ENCODE results near the gene OR8B3. TPM values are rescaled to one million over a fixed set of nuclear protein-coding genes. Genes with fewer than 3 reads are reported as not detected.

The OR8B3 gene
- total RNA-seq, 2 donors from 2014 or later, result not detected

DNA sequence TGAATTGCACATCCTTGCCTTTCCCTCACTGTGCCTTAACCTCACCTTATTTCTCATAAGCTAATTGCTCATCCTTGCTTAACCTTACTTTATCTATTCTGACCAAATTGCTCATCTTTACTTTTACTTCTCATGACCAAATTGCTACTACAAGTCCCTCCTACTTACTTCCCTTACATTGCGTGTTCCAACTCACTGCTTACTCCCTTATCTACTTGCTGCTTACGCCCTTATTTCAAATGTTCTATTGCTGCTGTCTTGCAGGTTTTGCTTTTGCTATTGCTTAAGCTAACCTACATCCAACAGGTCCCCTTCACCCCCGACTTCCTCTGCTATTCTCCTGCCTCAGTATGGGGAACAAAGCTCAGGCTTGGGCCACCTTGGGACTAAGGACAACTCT, 22.5 kb downstream of the OR8B3 start:
- Histone ChIP-seq H3K4me1 (no peaks in the 10 kb centered on the region), H3K27me3 (no peaks in the 10 kb centered on the region), H3K9me3 (no peaks in the 10 kb centered on the region), H3K4me3 (no peak overlapping the region), H3K9ac (ENCODE audit: low read depth in 2 of 2, low read length in 2 of 2) (no peak overlapping the region), H3K27ac (no peak overlapping the region), H3K36me3 (no peaks in the 10 kb centered on the region)
- TF ChIP-seq, protein P1, sequence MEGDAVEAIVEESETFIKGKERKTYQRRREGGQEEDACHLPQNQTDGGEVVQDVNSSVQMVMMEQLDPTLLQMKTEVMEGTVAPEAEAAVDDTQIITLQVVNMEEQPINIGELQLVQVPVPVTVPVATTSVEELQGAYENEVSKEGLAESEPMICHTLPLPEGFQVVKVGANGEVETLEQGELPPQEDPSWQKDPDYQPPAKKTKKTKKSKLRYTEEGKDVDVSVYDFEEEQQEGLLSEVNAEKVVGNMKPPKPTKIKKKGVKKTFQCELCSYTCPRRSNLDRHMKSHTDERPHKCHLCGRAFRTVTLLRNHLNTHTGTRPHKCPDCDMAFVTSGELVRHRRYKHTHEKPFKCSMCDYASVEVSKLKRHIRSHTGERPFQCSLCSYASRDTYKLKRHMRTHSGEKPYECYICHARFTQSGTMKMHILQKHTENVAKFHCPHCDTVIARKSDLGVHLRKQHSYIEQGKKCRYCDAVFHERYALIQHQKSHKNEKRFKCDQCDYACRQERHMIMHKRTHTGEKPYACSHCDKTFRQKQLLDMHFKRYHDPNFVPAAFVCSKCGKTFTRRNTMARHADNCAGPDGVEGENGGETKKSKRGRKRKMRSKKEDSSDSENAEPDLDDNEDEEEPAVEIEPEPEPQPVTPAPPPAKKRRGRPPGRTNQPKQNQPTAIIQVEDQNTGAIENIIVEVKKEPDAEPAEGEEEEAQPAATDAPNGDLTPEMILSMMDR (IDR thresholded peaks at IDR 0.05), result no peak
- intact Hi-C loops (cut with DNase I), result no loop called here
- DNase-seq, result no peak

DNA sequence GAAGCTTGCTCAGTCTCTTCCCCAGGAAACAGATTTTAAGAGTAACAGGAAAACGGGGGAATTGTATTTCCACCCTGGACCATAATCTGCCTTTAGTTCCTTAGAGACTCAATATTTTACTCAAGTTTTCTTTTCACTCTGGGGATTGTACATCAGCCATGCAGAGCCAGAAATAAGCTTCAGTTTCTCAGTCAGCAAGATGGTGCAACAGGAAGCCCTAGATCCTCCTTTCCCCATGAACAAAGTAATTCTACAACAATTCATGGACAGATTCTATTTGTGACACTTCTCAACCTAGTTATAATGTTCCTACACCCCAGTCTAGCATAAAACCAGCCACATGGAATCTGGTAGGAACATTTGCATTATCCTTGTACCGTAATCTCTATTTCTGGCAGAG, 39.3 kb downstream of the OR8B3 start:
- H3K4me3 ChIP-seq, result no peak overlapping the region
- DNase-seq, result no peak
- H3K27ac ChIP-seq, result no peak overlapping the region
- TF ChIP-seq, protein P1 (IDR thresholded peaks at IDR 0.05), result no peak
- H3K9ac ChIP-seq (ENCODE audit: low read depth in 2 of 2, low read length in 2 of 2), result no peak overlapping the region
- no peaks in the 10 kb centered on the region for H3K9me3 ChIP-seq
- no peaks in the 10 kb centered on the region for H3K27me3 ChIP-seq
- no peaks in the 10 kb centered on the region for H3K36me3 ChIP-seq
- intact Hi-C loops (cut with DNase I), result no loop called here
- H3K4me1 ChIP-seq, result no peaks in the 10 kb centered on the region

- intact Hi-C loops (cut with DNase I), result no loop called here
- Histone ChIP-seq H3K4me1 (no peaks in the 10 kb centered on the region), H3K4me3 (no peak overlapping the region), H3K9me3 (no peaks in the 10 kb centered on the region), H3K27ac (no peak overlapping the region), H3K9ac (ENCODE audit: low read depth in 2 of 2, low read length in 2 of 2) (no peak overlapping the region), H3K27me3 (no peaks in the 10 kb centered on the region), H3K36me3 (no peaks in the 10 kb centered on the region)
- DNase-seq, result no peak
- TF ChIP-seq, protein P1 (IDR thresholded peaks at IDR 0.05), result no peak
Observed at GRCh38 chr11:124346311-124346955, 52.4 kb downstream of the OR8B3 start.

Other genes with a start within 250 kb of the OR8B3 start
- not detected for gene OR10D3, start 215.7 kb downstream of the OR8B3 start, total RNA-seq
- not detected for gene OR8G1, start 157.9 kb downstream of the OR8B3 start, total RNA-seq
- not detected for gene OR8G5, start 142.6 kb downstream of the OR8B3 start, total RNA-seq
- gene OR8D1, start 85.1 kb downstream of the OR8B3 start, total RNA-seq, result not detected
- gene OR8D2, start 78.8 kb downstream of the OR8B3 start, total RNA-seq, result not detected
- gene OR8B2, start 14.5 kb downstream of the OR8B3 start, total RNA-seq, result not detected
- gene OR8B4, start 25.8 kb upstream of the OR8B3 start, total RNA-seq, result not detected
- gene OR8B8, start 46.7 kb upstream of the OR8B3 start, total RNA-seq, result not detected
- gene OR8B12, start 144.6 kb upstream of the OR8B3 start, total RNA-seq, result not detected
- gene OR8A1, start 171.0 kb upstream of the OR8B3 start, total RNA-seq, result not detected
- not detected for gene PANX3, start 212.4 kb upstream of the OR8B3 start, total RNA-seq
- 10 to 100 TPM; 25.7 to 29.1 TPM for gene TBRG1, start 223.8 kb upstream of the OR8B3 start, total RNA-seq

All from colonic mucosa (tissue), 4 donors.